Omental fat pad (tissue), 4 donors: ENCODE data around the gene C14orf119. TPM values are rescaled to one million over a fixed set of nuclear protein-coding genes. Genes with fewer than 3 reads are reported as not detected.

Experiments used
- ATAC-seq: fragments of 150-250 bp; one replicate; pipeline ENCODE4 v1.9.1; 2016; ENCODE audit warnings: mild to moderate bottlenecking, moderate library complexity; ENCODE audit not compliant: low FRiP score
- DNase-seq: peaks from one replicate; pipeline ENCODE4 v3.0.0-alpha.2; 2019; ENCODE audit warnings: low spot score
- CTCF ChIP-seq, 3 donors: fragments of 450-650 bp; IDR thresholded peaks; one replicate each; pipeline ENCODE4 v1.5.1; 2016 to 2017; ENCODE audit warnings: antibody characterized with exemption in 3 of 3, mild to moderate bottlenecking in 3 of 3, moderate library complexity in 2 of 3
- total RNA-seq, 4 donors: library from RNA; depleted of rRNA; stranded (reverse); fragments of >200 nt; gene quantifications; one replicate each; pipeline ENCODE4 v1.1.0, GENCODE V29; 2016

Gene C14orf119
- total RNA-seq, 4 donors from 2014 or later: 39.2 to 46.7 (median 43.6) TPM

DNA sequence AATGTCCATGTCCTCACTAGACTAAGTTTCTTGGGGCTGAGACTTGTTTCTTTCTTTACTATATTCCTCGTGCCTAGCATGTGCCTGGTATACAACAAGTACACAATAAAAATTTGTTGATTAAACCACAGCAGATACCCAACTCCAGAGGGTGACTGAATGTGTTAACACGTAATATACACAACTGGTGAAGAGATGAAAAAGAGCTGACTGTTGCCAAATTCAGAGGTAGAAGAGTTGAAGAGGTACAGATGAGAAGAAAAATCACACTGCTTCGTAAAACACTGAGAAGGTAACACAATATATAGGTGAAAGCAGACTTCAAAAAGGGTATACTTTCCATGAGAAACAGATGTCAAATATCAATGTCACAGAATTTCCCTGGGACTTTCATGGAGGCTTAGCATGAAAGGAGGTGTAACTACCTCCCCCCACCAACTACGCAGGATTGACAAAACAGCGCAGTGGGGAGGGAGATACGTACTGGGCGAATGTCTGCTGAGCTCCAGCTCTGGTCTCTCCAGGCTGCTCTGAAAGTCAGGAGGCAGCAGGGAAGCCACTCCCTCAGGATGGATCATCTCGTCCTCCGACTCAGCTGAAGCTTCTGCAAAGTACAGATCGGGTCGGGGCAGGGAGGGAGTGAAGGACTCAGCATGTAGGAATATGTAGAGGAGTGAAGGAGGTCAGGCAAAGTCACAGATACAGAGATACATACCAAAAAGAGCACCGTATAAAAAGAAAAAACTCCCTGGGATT is 5.6 kb upstream of the C14orf119 start:
- no peak for TF ChIP-seq CTCF (IDR thresholded peaks at IDR 0.05)
- DNase-seq (no peak), ATAC-seq (no peak)

GRCh38 chr14:23090254-23090636 is 5.1 kb upstream of the C14orf119 start:
- ATAC-seq (no peak), DNase-seq (no peak)
- TF ChIP-seq CTCF (IDR thresholded peaks at IDR 0.05): no peak

DNA sequence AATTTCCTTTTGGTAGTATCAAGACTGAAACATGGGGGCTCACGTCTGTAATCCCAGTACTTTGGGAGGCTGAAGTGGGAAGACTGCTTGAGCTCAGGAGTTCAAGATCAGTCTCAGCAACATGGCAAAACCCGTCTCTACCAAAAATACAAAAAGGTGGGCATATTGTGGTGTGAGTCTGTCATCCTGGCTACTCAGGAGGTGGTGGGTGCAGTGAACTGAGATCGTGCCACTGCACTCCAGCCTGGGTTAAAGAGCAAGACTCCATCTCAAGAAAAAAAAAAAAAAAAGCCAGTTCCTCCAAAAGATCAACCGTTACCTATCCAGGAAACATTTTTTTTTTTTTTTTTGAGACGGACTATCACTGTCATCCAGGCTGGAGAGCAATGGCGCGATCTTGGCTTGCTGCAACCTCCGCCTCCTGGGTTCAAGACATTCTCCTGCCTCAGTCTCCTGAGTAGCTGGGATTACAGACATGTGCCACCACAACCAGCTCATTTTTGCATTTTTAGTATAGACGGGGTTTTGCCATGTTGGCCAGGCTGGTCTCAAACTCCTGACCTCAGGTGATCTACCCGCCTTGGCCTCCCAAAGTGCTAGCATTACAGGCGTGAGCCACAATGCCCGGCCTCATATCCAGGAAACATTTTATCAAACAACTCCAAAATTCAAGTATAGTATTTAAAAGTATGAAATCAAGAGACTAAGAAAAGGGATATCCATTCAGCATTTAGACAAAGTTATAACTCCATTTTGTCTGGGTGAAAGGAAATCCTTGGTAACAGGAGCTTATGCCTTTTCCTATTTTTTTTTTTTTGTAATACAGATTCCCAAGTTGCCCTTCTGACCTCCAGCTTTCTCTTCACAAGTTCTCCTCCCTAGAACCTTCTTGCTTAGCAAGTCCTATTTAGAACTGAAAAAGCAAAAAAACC is 3.7 kb upstream of the C14orf119 start:
- no peak for TF ChIP-seq CTCF (IDR thresholded peaks at IDR 0.05)
- ATAC-seq: no peak
- DNase-seq: no peak

DNA sequence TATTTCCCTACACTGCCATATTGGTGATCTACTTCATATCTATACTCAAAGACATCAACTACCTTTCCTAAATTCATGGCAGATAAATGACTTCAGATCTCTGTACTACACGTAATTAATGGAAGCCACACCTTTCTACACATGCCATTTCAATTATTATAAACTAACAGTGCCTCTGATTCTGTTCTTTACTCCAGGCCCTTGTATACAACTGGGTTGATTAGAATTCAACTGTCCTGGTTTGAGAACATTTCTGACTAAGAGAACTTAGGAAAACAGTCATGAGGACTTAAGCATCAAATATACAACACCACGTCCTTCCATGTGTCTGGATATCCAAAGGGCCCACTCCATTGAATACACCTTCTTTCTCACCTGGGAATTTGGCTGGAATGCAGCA is 2.2 kb upstream of the C14orf119 start:
- TF ChIP-seq CTCF (IDR thresholded peaks at IDR 0.05): no peak
- ATAC-seq: no peak
- DNase-seq: no peak

- DNase-seq (no peak), ATAC-seq (no peak)
- no peak for TF ChIP-seq CTCF (IDR thresholded peaks at IDR 0.05)
These were observed 1.8 kb upstream of the C14orf119 start for GRCh38 chr14:23093526-23093925.

GRCh38 chr14:23093991-23094665 is 1.2 kb upstream of the C14orf119 start:
- DNase-seq: no peak
- ATAC-seq: no peak
- no peak for TF ChIP-seq CTCF (IDR thresholded peaks at IDR 0.05)
